ENCODE measurements around the gene DECR2.
"Not testable (repeated sequence)": the region's sequence is repeated elsewhere in the genome, so short reads cannot be mapped to it uniquely, and the experiment has no call there.

The DECR2 gene

GRCh38 chr16:361341-361871 lies 40.3 kb upstream of the DECR2 start:
- no peaks in the 10 kb centered on the region for H3K79me2 ChIP-seq (ENCODE audit: insufficient read depth, low read length)
- no peak overlapping the region for H3K4me2 ChIP-seq (ENCODE audit: low read depth, low read length, poor library complexity, severe bottlenecking)
- H3K4me3 ChIP-seq (ENCODE audit: low read length, poor library complexity, severe bottlenecking) = no peak overlapping the region
- H4K20me1 ChIP-seq (ENCODE audit: insufficient read depth, low read length, poor library complexity, severe bottlenecking) = no peaks in the 10 kb centered on the region
- TF ChIP-seq EZH2phosphoT487 (IDR thresholded peaks at IDR 0.05; ENCODE audit: borderline replicate concordance) = no peak
- TF ChIP-seq CTCF (conservative IDR thresholded peaks at IDR 0.05; ENCODE audit: low read length) = no peak
- no peaks in the 10 kb centered on the region for H3F3A ChIP-seq (ENCODE audit: low read depth)
- H3K9me2 ChIP-seq (replicated peaks; ENCODE audit: low read depth, low read length) = no peaks in the 10 kb centered on the region
- no peaks in the 10 kb centered on the region for H3K4me1 ChIP-seq (ENCODE audit: insufficient read depth, low read length, poor library complexity, severe bottlenecking)
- no peaks in the 10 kb centered on the region for H3K36me3 ChIP-seq (ENCODE audit: insufficient read depth, low read length)
- no peaks in the 10 kb centered on the region for H3K9me3 ChIP-seq (ENCODE audit: insufficient read depth, low read depth, low read length)
- no peak overlapping the region for H2AFZ ChIP-seq (ENCODE audit: low read length)
- H3K9ac ChIP-seq (ENCODE audit: low read depth, low read length, poor library complexity, severe bottlenecking) = no peak overlapping the region
- no peaks in the 10 kb centered on the region for H3K27me3 ChIP-seq (ENCODE audit: insufficient read depth, low read length, poor library complexity, severe bottlenecking)

GRCh38 chr16:361872-362701 lies 39.6 kb upstream of the DECR2 start:
- Histone ChIP-seq H3K27me3 (ENCODE audit: insufficient read depth, low read length, poor library complexity, severe bottlenecking) (no peaks in the 10 kb centered on the region), H3K9me2 (replicated peaks; ENCODE audit: low read depth, low read length) (no peaks in the 10 kb centered on the region), H4K20me1 (ENCODE audit: insufficient read depth, low read length, poor library complexity, severe bottlenecking) (no peaks in the 10 kb centered on the region), H3F3A (ENCODE audit: low read depth) (no peaks in the 10 kb centered on the region), H3K4me2 (ENCODE audit: low read depth, low read length, poor library complexity, severe bottlenecking) (no peak overlapping the region), H3K9ac (ENCODE audit: low read depth, low read length, poor library complexity, severe bottlenecking) (no peak overlapping the region), H3K79me2 (ENCODE audit: insufficient read depth, low read length) (no peaks in the 10 kb centered on the region), H3K9me3 (ENCODE audit: insufficient read depth, low read depth, low read length) (no peaks in the 10 kb centered on the region), H3K4me1 (ENCODE audit: insufficient read depth, low read length, poor library complexity, severe bottlenecking) (no peaks in the 10 kb centered on the region), H3K4me3 (ENCODE audit: low read length, poor library complexity, severe bottlenecking) (no peak overlapping the region), H2AFZ (ENCODE audit: low read length) (no peak overlapping the region), H3K36me3 (ENCODE audit: insufficient read depth, low read length) (no peaks in the 10 kb centered on the region; the same call in 1 of the 2 replicates)
- peak; percentile 64 for TF ChIP-seq CTCF (conservative IDR thresholded peaks at IDR 0.05; ENCODE audit: low read length)
- TF ChIP-seq EZH2phosphoT487 (IDR thresholded peaks at IDR 0.05; ENCODE audit: borderline replicate concordance) = no peak

DNA sequence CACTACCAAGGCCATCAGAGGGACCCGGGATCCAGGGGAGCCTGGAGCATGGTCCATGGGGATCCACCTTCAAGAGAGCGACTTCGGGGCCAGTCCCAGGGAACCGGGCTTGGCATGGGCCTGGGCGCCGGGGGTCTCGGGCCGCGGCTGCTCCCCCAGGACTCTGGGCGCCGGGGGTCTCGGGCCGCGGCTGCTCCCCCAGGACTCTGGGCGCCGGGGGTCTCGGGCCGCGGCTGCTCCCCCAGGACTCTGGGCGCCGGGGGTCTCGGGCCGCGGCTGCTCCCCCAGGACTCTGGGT lies 39.0 kb upstream of the DECR2 start:
- H3K9ac ChIP-seq (ENCODE audit: low read depth, low read length, poor library complexity, severe bottlenecking); H3F3A ChIP-seq (ENCODE audit: low read depth); H3K4me1 ChIP-seq (ENCODE audit: insufficient read depth, low read length, poor library complexity, severe bottlenecking); H3K79me2 ChIP-seq (ENCODE audit: insufficient read depth, low read length); H3K27me3 ChIP-seq (ENCODE audit: insufficient read depth, low read length, poor library complexity, severe bottlenecking); H3K4me3 ChIP-seq (ENCODE audit: low read length, poor library complexity, severe bottlenecking); H3K9me3 ChIP-seq (ENCODE audit: insufficient read depth, low read depth, low read length); H3K9me2 ChIP-seq (replicated peaks; ENCODE audit: low read depth, low read length); H3K36me3 ChIP-seq (ENCODE audit: insufficient read depth, low read length); H3K4me2 ChIP-seq (ENCODE audit: low read depth, low read length, poor library complexity, severe bottlenecking); H4K20me1 ChIP-seq (ENCODE audit: insufficient read depth, low read length, poor library complexity, severe bottlenecking); H2AFZ ChIP-seq (ENCODE audit: low read length): not testable (repeated sequence)

Measured in Loucy (cell line).